WTC11 (cell line): ENCODE data around the gene ZNF407. TPM values are rescaled to one million over a fixed set of nuclear protein-coding genes. Genes with fewer than 3 reads are reported as not detected.

Source experiments
- ATAC-seq: fragments of 200-7000 bp; cut with Tn5 transposase; 2 replicates; pipeline ENCODE4 v1.10.0; 2021; ENCODE audit warnings: mild to moderate bottlenecking, moderate library complexity
- CTCF ChIA-PET: fragments of 300-600 bp; sonication (Branson Sonifier 250); formaldehyde crosslinking; loops from one replicate; lab custom pipeline; 2021; ENCODE audit warnings: antibody characterized with exemption; lab: Charles Lee
- POLR2A ChIA-PET: fragments of 350-600 bp; sonication (Branson Sonifier 250); formaldehyde crosslinking; loops from one replicate; lab custom pipeline; 2021; ENCODE audit warnings: antibody characterized with exemption; lab: Charles Lee
- DNase-seq: peaks from one replicate; pipeline ENCODE4 v3.0.0; 2021; ENCODE audit warnings: low spot score
- H3K27ac Mint-ChIP-seq: 2 replicates; pipeline ENCODE4 v1.8.0; 2021; ENCODE audit warnings: mixed read lengths
- H3K27me3 Mint-ChIP-seq: 2 replicates; pipeline ENCODE4 v1.8.0; 2021; ENCODE audit warnings: low read depth, mild to moderate bottlenecking, moderate library complexity, mixed read lengths
- H3K36me3 Mint-ChIP-seq: 2 replicates; pipeline ENCODE4 v1.8.0; 2021; ENCODE audit warnings: mixed read lengths
- H3K4me1 Mint-ChIP-seq: 2 replicates; pipeline ENCODE4 v1.8.0; 2022; ENCODE audit warnings: mixed read lengths
- H3K4me3 Mint-ChIP-seq: 2 replicates; pipeline ENCODE4 v1.8.0; 2021; ENCODE audit warnings: mild to moderate bottlenecking, moderate library complexity, mixed read lengths
- H3K9me3 Mint-ChIP-seq: 2 replicates; pipeline ENCODE4 v1.8.0; 2021; ENCODE audit warnings: mixed read lengths
- CTCF ChIP-seq: fragments of 200-600 bp; IDR thresholded peaks from 2 replicates; pipeline ENCODE4 v1.8.0; 2022; ENCODE audit warnings: antibody characterized with exemption
- E2F1 ChIP-seq: sonication (generic); formaldehyde crosslinking; IDR thresholded peaks from 2 replicates; pipeline ENCODE4 v1.8.0; 2022; ENCODE audit warnings: mild to moderate bottlenecking, missing genetic modification reagents
- ETV6 ChIP-seq: sonication (generic); formaldehyde crosslinking; IDR thresholded peaks from 2 replicates; pipeline ENCODE4 v1.8.1; 2022; ENCODE audit warnings: mild to moderate bottlenecking, missing genetic modification reagents
- FOXP1 ChIP-seq: sonication (generic); formaldehyde crosslinking; IDR thresholded peaks from 2 replicates; pipeline ENCODE4 v1.8.0; 2022; ENCODE audit warnings: missing genetic modification reagents, mild to moderate bottlenecking, moderate library complexity, borderline replicate concordance
- FOXP4 ChIP-seq: sonication (generic); formaldehyde crosslinking; IDR thresholded peaks from 2 replicates; pipeline ENCODE4 v1.8.0; 2022; ENCODE audit warnings: mild to moderate bottlenecking, missing genetic modification reagents
- GRHL2 ChIP-seq: fragments of 250-450 bp; sonication (Bioruptor Pico); IDR thresholded peaks from 2 replicates; pipeline ENCODE4 v1.8.0; 2022; ENCODE audit warnings: mild to moderate bottlenecking, moderate library complexity; ENCODE audit not compliant: insufficient replicate concordance, severe bottlenecking
- HMGXB4 ChIP-seq: sonication (generic); formaldehyde crosslinking; IDR thresholded peaks from 2 replicates; pipeline ENCODE4 v1.8.1; 2023; ENCODE audit warnings: mild to moderate bottlenecking, moderate library complexity, missing genetic modification reagents
- IRF2 ChIP-seq: sonication (generic); formaldehyde crosslinking; IDR thresholded peaks from 2 replicates; pipeline ENCODE4 v1.8.0; 2022; ENCODE audit warnings: low read depth, missing genetic modification reagents, borderline replicate concordance
- NFATC4 ChIP-seq: fragments of 250-450 bp; sonication (Bioruptor Pico); IDR thresholded peaks from 2 replicates; pipeline ENCODE4 v1.9.0; 2021; ENCODE audit warnings: mild to moderate bottlenecking
- NR2C2 ChIP-seq: sonication (generic); formaldehyde crosslinking; IDR thresholded peaks from 2 replicates; pipeline ENCODE4 v1.8.0; 2022; ENCODE audit warnings: mild to moderate bottlenecking, missing genetic modification reagents
- OVOL2 ChIP-seq: fragments of 250-450 bp; sonication (Bioruptor Pico); IDR thresholded peaks from 2 replicates; pipeline ENCODE4 v1.9.0; 2021; ENCODE audit warnings: mild to moderate bottlenecking, borderline replicate concordance
- PRDM15 ChIP-seq: sonication (generic); formaldehyde crosslinking; IDR thresholded peaks from 2 replicates; pipeline ENCODE4 v1.8.0; 2022; ENCODE audit warnings: missing genetic modification reagents
- SMAD3 ChIP-seq: sonication (generic); formaldehyde crosslinking; IDR thresholded peaks from 2 replicates; pipeline ENCODE4 v1.8.0; 2022; ENCODE audit warnings: missing genetic modification reagents, mild to moderate bottlenecking, borderline replicate concordance
- SOX15 ChIP-seq: fragments of 250-450 bp; sonication (Bioruptor Pico); IDR thresholded peaks from 2 replicates; pipeline ENCODE4 v1.9.0; 2021; ENCODE audit warnings: mild to moderate bottlenecking
- SP1 ChIP-seq: sonication (generic); formaldehyde crosslinking; conservative IDR thresholded peaks from 2 replicates; pipeline ENCODE4 v1.8.1; 2022; ENCODE audit warnings: missing genetic modification reagents
- TCF7 ChIP-seq: sonication (generic); formaldehyde crosslinking; IDR thresholded peaks from 2 replicates; pipeline ENCODE4 v1.8.0; 2022; ENCODE audit warnings: mild to moderate bottlenecking, low read depth, missing genetic modification reagents, moderate library complexity
- TEAD4 ChIP-seq: sonication (generic); formaldehyde crosslinking; IDR thresholded peaks from 2 replicates; pipeline ENCODE4 v1.8.0; 2022; ENCODE audit warnings: mild to moderate bottlenecking, missing genetic modification reagents
- ZSCAN18 ChIP-seq: fragments of 250-450 bp; sonication (Bioruptor Pico); IDR thresholded peaks from 2 replicates; pipeline ENCODE4 v2.1.2; 2022; ENCODE audit warnings: mild to moderate bottlenecking, moderate library complexity
- total RNA-seq: library from RNA; stranded (reverse); gene quantifications from 3 replicates; pipeline ENCODE4 v1.2.3, GENCODE V29; 2021

ZNF407 gene
- total RNA-seq, 1 experiment from 2014 or later, result 6.5 TPM

- no peak for TF ChIP-seq PRDM15 (CRISPR knock-in tag)
- Mint-ChIP-seq H3K9me3 (no peaks in the 10 kb centered on the region), H3K27me3 (no peaks in the 10 kb centered on the region), H3K4me3 (no peak overlapping the region), H3K27ac (no peak overlapping the region), H3K4me1 (peaks cover 3% of the 10 kb centered on the region), H3K36me3 (no peaks in the 10 kb centered on the region)
- CTCF ChIA-PET, result interaction anchor here (1.5 kb wide), 1 partner anchor 66 kb away, joined by 4 read pairs; no protein-coding TSS in a partner anchor
- no peak for DNase-seq
- POLR2A ChIA-PET, result no interaction called here
- ATAC-seq, result no peak
Measured at GRCh38 chr18:75107196-75107930, 509.7 kb downstream of the ZNF407 start.

GRCh38 chr18:75107931-75108276, 510.2 kb downstream of the ZNF407 start:
- CTCF ChIA-PET, result interaction anchor here (1.5 kb wide), 1 partner anchor 67 kb away, joined by 4 read pairs; no protein-coding TSS in a partner anchor
- H3K27ac Mint-ChIP-seq, result no peak overlapping the region
- no peaks in the 10 kb centered on the region for H3K27me3 Mint-ChIP-seq
- TF ChIP-seq TCF7 (CRISPR knock-in tag), result no peak
- TF ChIP-seq FOXP4 (CRISPR knock-in tag), result no peak
- no peak for TF ChIP-seq NFATC4 (CRISPR knock-in tag)
- TF ChIP-seq CTCF, result no peak
- no peak for TF ChIP-seq NR2C2 (CRISPR knock-in tag)
- no peak for TF ChIP-seq TEAD4 (CRISPR knock-in tag)
- no peak for TF ChIP-seq GRHL2
- no peak for TF ChIP-seq ETV6
- no peak for TF ChIP-seq ZSCAN18
- TF ChIP-seq OVOL2, result no peak
- TF ChIP-seq IRF2 (CRISPR knock-in tag), result no peak
- TF ChIP-seq FOXP1 (CRISPR knock-in tag), result no peak
- TF ChIP-seq SOX15 (CRISPR knock-in tag), result no peak
- no peak for TF ChIP-seq SMAD3 (CRISPR knock-in tag)
- TF ChIP-seq E2F1 (CRISPR knock-in tag), result no peak
- no peak for TF ChIP-seq HMGXB4 (CRISPR knock-in tag)
- no peak for TF ChIP-seq SP1 (CRISPR knock-in tag)
- H3K4me3 Mint-ChIP-seq, result no peak overlapping the region
- H3K4me1 Mint-ChIP-seq, result peaks cover 3% of the 10 kb centered on the region
- DNase-seq, result no peak
- no peak for ATAC-seq
- no peaks in the 10 kb centered on the region for H3K9me3 Mint-ChIP-seq
- POLR2A ChIA-PET, result no interaction called here
- no peaks in the 10 kb centered on the region for H3K36me3 Mint-ChIP-seq
